GM12878 (cell line): ENCODE measurements around the gene RNU2-1. TPM values are rescaled to one million over a fixed set of nuclear protein-coding genes. Genes with fewer than 3 reads are reported as not detected.

Source experiments
- ATAC-seq: fragments of 200-7000 bp; cut with Tn5 transposase; 3 replicates; pipeline ENCODE4 v1.9.1; 2020; ENCODE audit warnings: mild to moderate bottlenecking, moderate library complexity
- BruUV-seq: library from RNA; stranded (reverse); fragments of 400-500 nt; replicated peaks from 2 replicates; lab custom pipeline; 2021; lab: Mats Ljungman, UMichigan
- CTCF ChIA-PET: fragments of 300-600 bp; sonication (Branson Sonifier 250); formaldehyde crosslinking; extraction: SDS; loops from one replicate; lab custom pipeline; 2021; ENCODE audit warnings: inconsistent platforms; lab: Yijun Ruan, JAX
- POLR2A ChIA-PET: fragments of 350-600 bp; formaldehyde crosslinking; extraction: SDS; loops from one replicate; lab custom pipeline; 2021; ENCODE audit warnings: inconsistent platforms; lab: Charles Lee
- RAD21 ChIA-PET: fragments of 300-600 bp; sonication (Branson Sonifier 250); formaldehyde crosslinking; loops from one replicate; lab custom pipeline; 2023; ENCODE audit warnings: antibody characterized with exemption; ENCODE audit not compliant: unreplicated experiment; lab: Charles Lee
- SMC1A ChIA-PET: fragments of 300-600 bp; sonication (Branson Sonifier 250); formaldehyde crosslinking; loops from one replicate; lab custom pipeline; 2023; ENCODE audit not compliant: unreplicated experiment, uncharacterized antibody; lab: Charles Lee
- DNase-seq: peaks from one replicate; pipeline ENCODE4 v3.0.0-alpha.2; 2011; ENCODE audit warnings: low read depth, low spot score
- FAIRE-seq: peaks from 3 replicates; lab custom pipeline; 2011; peaks lifted over from hg19 to GRCh38; lab: Jason Lieb, UNC
- H2AFZ ChIP-seq: 2 replicates; pipeline ENCODE4 v1.6.0; 2011; ENCODE audit warnings: low read depth, low read length, control low read depth; ENCODE audit not compliant: control insufficient read depth
- H3K27ac ChIP-seq: 2 replicates; pipeline ENCODE4 v1.5.1; 2011; ENCODE audit warnings: control low read depth; ENCODE audit not compliant: control insufficient read depth, insufficient read depth
- H3K27me3 ChIP-seq, 2 experiments: replicated peaks in 1 of 2; 2 replicates each; pipeline versions ENCODE4 v1.6.0 to v1.6.1; 2011; ENCODE audit warnings: low read length in 1 of 2; ENCODE audit not compliant: control insufficient read depth in 2 of 2, insufficient read depth in 2 of 2
- H3K36me3 ChIP-seq, 2 experiments: 2 replicates each; pipeline ENCODE4 v1.5.1; 2011; ENCODE audit warnings: low read length in 1 of 2; ENCODE audit not compliant: control insufficient read depth in 2 of 2, insufficient read depth in 2 of 2
- H3K4me1 ChIP-seq: 2 replicates; pipeline ENCODE4 v1.6.1; 2011; ENCODE audit warnings: mild to moderate bottlenecking, low read length, moderate library complexity, mixed read lengths; ENCODE audit not compliant: control insufficient read depth, insufficient read depth
- H3K4me2 ChIP-seq: 2 replicates; pipeline ENCODE4 v1.6.0; 2011; ENCODE audit warnings: control low read depth; ENCODE audit not compliant: control insufficient read depth, insufficient read depth
- H3K4me3 ChIP-seq: fragments of 200-600 bp; sonication (generic); 2 replicates; pipeline ENCODE4 v1.5.1; 2016
- H3K79me2 ChIP-seq: 2 replicates; pipeline ENCODE4 v1.6.0; 2011; ENCODE audit warnings: low read length; ENCODE audit not compliant: control insufficient read depth, insufficient read depth
- H3K9ac ChIP-seq: 2 replicates; pipeline ENCODE4 v1.8.0; 2011; ENCODE audit warnings: low read length, control low read depth, mixed read lengths; ENCODE audit not compliant: control insufficient read depth, insufficient read depth
- H3K9me3 ChIP-seq: replicated peaks from 3 replicates; pipeline ENCODE4 v1.5.1; 2011; ENCODE audit warnings: mild to moderate bottlenecking, low read length; ENCODE audit not compliant: control insufficient read depth, insufficient read depth
- H4K20me1 ChIP-seq: 2 replicates; pipeline ENCODE4 v1.6.0; 2011; ENCODE audit not compliant: control insufficient read depth, insufficient read depth
- CREB1 ChIP-seq: IDR thresholded peaks from 2 replicates; pipeline ENCODE4 v1.6.1; 2012; ENCODE audit warnings: low read depth, mild to moderate bottlenecking, inconsistent platforms
- IKZF2 ChIP-seq, 2 experiments: fragments of 450-650 bp; IDR thresholded peaks; 2 replicates each; pipeline ENCODE4 v1.6.1; 2017; ENCODE audit warnings: mild to moderate bottlenecking in 2 of 2, moderate library complexity in 2 of 2
- KAT2A ChIP-seq: conservative IDR thresholded peaks from 2 replicates; pipeline ENCODE4 v1.6.1; 2011; ENCODE audit warnings: low read depth, low read length; ENCODE audit not compliant: control insufficient read depth
- MLLT1 ChIP-seq: fragments of 450-650 bp; IDR thresholded peaks from 2 replicates; pipeline ENCODE4 v1.6.1; 2016; ENCODE audit warnings: mild to moderate bottlenecking
- POLR2AphosphoS2 ChIP-seq: IDR thresholded peaks from 2 replicates; pipeline ENCODE4 v1.6.1; 2011; ENCODE audit warnings: low read depth, mild to moderate bottlenecking, low read length, improper control_type of control experiment, moderate library complexity
- RELB ChIP-seq: fragments of 450-650 bp; IDR thresholded peaks from 2 replicates; pipeline ENCODE4 v1.6.1; 2017; ENCODE audit warnings: low read depth, mild to moderate bottlenecking, moderate library complexity
- SMARCA5 ChIP-seq: fragments of 450-650 bp; IDR thresholded peaks from 2 replicates; pipeline ENCODE4 v1.6.1; 2017; ENCODE audit warnings: mild to moderate bottlenecking
- TBL1XR1 ChIP-seq: IDR thresholded peaks from 2 replicates; pipeline ENCODE4 v1.6.1; 2012; ENCODE audit warnings: low read depth, low read length, improper control_type of control experiment
- ZBTB11 ChIP-seq: fragments of 450-650 bp; formaldehyde crosslinking; IDR thresholded peaks from 2 replicates; pipeline ENCODE4 v1.5.0; 2022; ENCODE audit warnings: mild to moderate bottlenecking, missing genetic modification characterization
- ZSCAN29 ChIP-seq: fragments of 450-650 bp; IDR thresholded peaks from 2 replicates; pipeline ENCODE4 v1.6.1; 2017; ENCODE audit warnings: mild to moderate bottlenecking, moderate library complexity
- WGBS: methylation state at CpG from one replicate; pipeline ENCODE4 v1.1.6; 2016; ENCODE audit warnings: low lambda C conversion rate; ENCODE audit not compliant: insufficient replicate concordance, insufficient coverage; ENCODE audit errors: missing lambda C conversion rate; 5-methylcytosine and 5-hydroxymethylcytosine counted together
- in situ Hi-C: fragments of 300-500 bp; cut with MboI; formaldehyde crosslinking; loops from 9 replicates; pipeline ENCODE4 v1.14.3; 2018; ENCODE audit warnings: mixed read lengths
- intact Hi-C: fragments of 100-400 bp; cut with micrococcal nuclease; formaldehyde crosslinking; loops from one replicate; pipeline ENCODE4 v1.14.2; 2022; ENCODE audit not compliant: unreplicated experiment
- polyA plus RNA-seq, 11 experiments: library from polyadenylated mRNA; depleted of rRNA in 4 of 11; unstranded in 6 of 11; stranded (reverse) in 5 of 11; fragments of >200 nt; fragmentation: Nextera tagmentation in 4 of 11; fragmentation: Illumina TruSeq in 1 of 11; extraction: Ambion mirVana in 4 of 11; extraction: Trizol in 1 of 11; gene quantifications; 1 replicate in 1 of 11; 2 replicates in 10 of 11; pipeline versions ENCODE4 v1.2.1 to v1.2.3, GENCODE V29; 2011 to 2016; ENCODE audit warnings: inconsistent platforms in 2 of 11, missing spikeins in 2 of 11, low read depth in 1 of 11
- total RNA-seq, 4 experiments: library from RNA; depleted of rRNA in 3 of 4; stranded (reverse); fragments of >200 nt in 3 of 4; fragmentation: Illumina TruSeq in 1 of 4; extraction: Trizol in 1 of 4; gene quantifications; 2 replicates each; pipeline versions ENCODE4 v1.2.1 to v1.2.3, GENCODE V29; 2013 to 2021

Gene RNU2-1
- total and polyA plus RNA-seq, 10 of the 15 experiments (the other 5 are each of a cell fraction or from before 2014, with no cell fraction given) = 17.5 to 9,631 (median 17.7) TPM; not detected in 7

GRCh38 chr17:43219746-43220380 is 13.9 kb downstream of the RNU2-1 start:
- no peak for ATAC-seq
- Histone ChIP-seq H3K4me1 (no peaks in the 10 kb centered on the region), H4K20me1 (no peaks in the 10 kb centered on the region), H3K79me2 (no peaks in the 10 kb centered on the region), H3K9me3 (no peaks in the 10 kb centered on the region), H3K4me2 (no peak overlapping the region), H3K27me3 (no peaks in the 10 kb centered on the region), H3K9ac (no peak overlapping the region), H3K36me3 (peaks cover 2 to 14% of the 10 kb centered on the region in 2 experiments; a peak in 3 of 4 replicates), H3K4me3 (no peak overlapping the region), H2AFZ (no peak overlapping the region), H3K27ac (no peak overlapping the region)
- 91% methylated on average over 7 of the region's 8 CpGs for WGBS
- ChIA-PET POLR2A (interaction anchor here (0.6 kb wide), 1 partner anchor 24 kb away, joined by 6 read pairs; no protein-coding TSS in a partner anchor), CTCF (interaction anchor here (0.5 kb wide), 1 partner anchor 494 kb away, joined by 4 read pairs; no protein-coding TSS in a partner anchor), RAD21 (no interaction called here), SMC1A (interaction anchor here (0.6 to 0.7 kb wide), 2 partner anchors 175 to 479 kb away, joined by 3 read pairs; no protein-coding TSS in a partner anchor)
- no peak for DNase-seq
- intact Hi-C loops (no loop called here), in situ Hi-C loops (loop anchor here (10.0 to 25.0 kb wide), 9 partner anchors 95 to 1642 kb away; partner anchors contain the start of genes DNAJC7, EIF1, HDAC5 and MEOX1)
- BruUV-seq = no TSS peak
- no peak for TF ChIP-seq MLLT1
- TF ChIP-seq ZSCAN29 = no peak
- no peak for TF ChIP-seq POLR2AphosphoS2
- TF ChIP-seq KAT2A = no peak
- no peak for TF ChIP-seq SMARCA5
- no peak for TF ChIP-seq RELB
- TF ChIP-seq TBL1XR1 = no peak
- TF ChIP-seq IKZF2 (IDR thresholded peaks at IDR 0.05) = no peak
- no peak for TF ChIP-seq ZBTB11 (CRISPR knock-in tag)
- TF ChIP-seq CREB1 = no peak
- FAIRE-seq = no peak
